GM10248 (cell line): Measurements from ENCODE around the gene KCNG2.

Source experiments
- CTCF ChIA-PET: fragments of 300-600 bp; sonication (Branson Sonifier 250); formaldehyde crosslinking; extraction: SDS; loops from one replicate; lab custom pipeline; 2021; ENCODE audit warnings: antibody characterized with exemption; lab: Yijun Ruan, JAX
- POLR2A ChIA-PET: fragments of 350-650 bp; sonication (Branson Sonifier 250); formaldehyde crosslinking; extraction: SDS; loops from one replicate; lab custom pipeline; 2020; ENCODE audit warnings: antibody characterized with exemption; lab: Yijun Ruan, JAX
- DNase-seq: peaks from one replicate; pipeline ENCODE4 v3.0.0; 2012; ENCODE audit errors: extremely low spot score
- TF ChIP-seq, protein P1 (sequence below): IDR thresholded peaks from 2 replicates; pipeline ENCODE4 v1.5.1; 2012; ENCODE audit warnings: mild to moderate bottlenecking, low read depth; ENCODE audit errors: extremely low read depth, missing control alignments, control extremely low read depth

Gene KCNG2

DNA sequence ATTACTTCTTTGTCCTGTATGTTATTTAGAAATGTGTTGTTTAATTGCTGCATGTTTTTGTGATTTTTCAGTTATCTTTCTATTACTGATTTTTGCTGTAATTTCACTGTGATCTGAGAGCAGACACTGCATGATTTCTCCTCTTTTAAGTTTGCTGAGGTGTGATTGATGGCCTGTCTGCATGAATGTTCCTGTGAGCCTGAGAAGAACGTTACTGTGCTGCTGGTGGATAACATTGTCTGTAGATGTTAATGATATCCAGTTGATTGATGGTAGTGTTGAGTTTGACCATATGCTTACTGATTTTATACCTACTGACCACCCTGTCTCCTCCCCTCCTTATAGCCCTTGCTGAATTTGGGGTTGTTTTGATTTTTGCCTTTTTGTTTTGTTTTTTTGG is 37.4 kb upstream of the KCNG2 start:
- CTCF ChIA-PET, result no interaction called here
- POLR2A ChIA-PET, result no interaction called here
- TF ChIP-seq, protein P1, sequence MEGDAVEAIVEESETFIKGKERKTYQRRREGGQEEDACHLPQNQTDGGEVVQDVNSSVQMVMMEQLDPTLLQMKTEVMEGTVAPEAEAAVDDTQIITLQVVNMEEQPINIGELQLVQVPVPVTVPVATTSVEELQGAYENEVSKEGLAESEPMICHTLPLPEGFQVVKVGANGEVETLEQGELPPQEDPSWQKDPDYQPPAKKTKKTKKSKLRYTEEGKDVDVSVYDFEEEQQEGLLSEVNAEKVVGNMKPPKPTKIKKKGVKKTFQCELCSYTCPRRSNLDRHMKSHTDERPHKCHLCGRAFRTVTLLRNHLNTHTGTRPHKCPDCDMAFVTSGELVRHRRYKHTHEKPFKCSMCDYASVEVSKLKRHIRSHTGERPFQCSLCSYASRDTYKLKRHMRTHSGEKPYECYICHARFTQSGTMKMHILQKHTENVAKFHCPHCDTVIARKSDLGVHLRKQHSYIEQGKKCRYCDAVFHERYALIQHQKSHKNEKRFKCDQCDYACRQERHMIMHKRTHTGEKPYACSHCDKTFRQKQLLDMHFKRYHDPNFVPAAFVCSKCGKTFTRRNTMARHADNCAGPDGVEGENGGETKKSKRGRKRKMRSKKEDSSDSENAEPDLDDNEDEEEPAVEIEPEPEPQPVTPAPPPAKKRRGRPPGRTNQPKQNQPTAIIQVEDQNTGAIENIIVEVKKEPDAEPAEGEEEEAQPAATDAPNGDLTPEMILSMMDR, result no peak
- no peak for DNase-seq

DNA sequence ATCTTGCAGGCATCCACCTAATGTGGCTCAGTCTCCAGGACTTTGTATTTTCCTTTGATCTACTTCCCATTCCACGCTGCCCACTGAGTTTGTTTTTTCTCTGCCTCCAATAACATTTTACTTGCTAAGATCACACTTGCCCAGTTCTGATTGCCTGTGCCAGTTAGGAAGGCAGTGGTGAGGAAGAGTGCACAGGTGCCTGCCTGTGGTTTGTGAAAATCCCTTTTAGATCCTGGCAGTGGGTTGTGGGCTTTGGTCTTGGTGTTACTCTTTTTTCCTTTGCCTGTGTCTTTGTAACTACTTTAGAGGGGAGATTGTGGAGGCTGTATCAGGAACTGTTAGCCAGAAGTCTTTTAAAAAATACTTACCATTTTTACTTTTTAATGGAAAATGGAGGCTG is 36.9 kb upstream of the KCNG2 start:
- POLR2A ChIA-PET, result no interaction called here
- CTCF ChIA-PET, result no interaction called here
- TF ChIP-seq, protein P1, result no peak
- no peak for DNase-seq

DNA sequence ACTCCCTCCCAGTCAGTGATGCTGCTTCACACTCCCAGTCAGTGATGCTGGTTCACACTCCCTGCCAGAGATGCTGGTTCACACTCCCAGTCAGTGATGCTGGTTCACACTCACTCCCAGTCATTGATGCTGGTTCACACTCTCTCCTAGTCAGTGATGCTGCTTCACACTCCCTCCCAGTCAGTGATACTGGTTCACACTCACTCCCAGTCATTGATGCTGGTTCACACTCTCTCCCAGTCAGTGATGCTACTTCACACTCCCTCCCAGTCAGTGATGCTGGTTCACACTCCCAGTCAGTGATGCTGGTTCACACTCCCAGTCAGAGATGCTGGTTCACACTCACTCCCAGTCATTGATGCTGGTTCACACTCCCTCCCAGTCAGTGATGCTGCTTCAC is 34.3 kb upstream of the KCNG2 start:
- POLR2A ChIA-PET, result no interaction called here
- TF ChIP-seq, protein P1, result no peak
- CTCF ChIA-PET, result no interaction called here
- DNase-seq, result no peak

DNA sequence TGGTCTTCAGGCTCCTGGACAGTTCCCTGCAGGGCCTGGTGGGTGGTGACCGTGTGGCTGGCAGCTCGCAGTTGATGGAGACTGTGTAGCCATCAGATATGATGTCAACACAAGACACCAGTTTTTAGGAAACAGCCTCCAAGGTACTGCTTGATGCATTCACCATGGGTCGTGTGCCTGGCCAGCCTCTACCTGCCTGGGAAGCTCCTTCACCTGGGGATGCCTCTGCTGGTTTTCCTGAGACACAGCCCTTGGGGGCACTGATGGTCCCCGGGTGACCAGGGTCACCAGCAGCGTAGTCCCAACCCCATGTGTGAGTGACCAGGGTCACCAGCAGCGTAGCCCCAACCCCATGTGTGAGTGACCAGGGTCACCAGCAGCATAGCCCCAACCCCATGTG is 33.6 kb upstream of the KCNG2 start:
- DNase-seq, result no peak
- POLR2A ChIA-PET, result no interaction called here
- TF ChIP-seq, protein P1, result no peak
- CTCF ChIA-PET, result no interaction called here

DNA sequence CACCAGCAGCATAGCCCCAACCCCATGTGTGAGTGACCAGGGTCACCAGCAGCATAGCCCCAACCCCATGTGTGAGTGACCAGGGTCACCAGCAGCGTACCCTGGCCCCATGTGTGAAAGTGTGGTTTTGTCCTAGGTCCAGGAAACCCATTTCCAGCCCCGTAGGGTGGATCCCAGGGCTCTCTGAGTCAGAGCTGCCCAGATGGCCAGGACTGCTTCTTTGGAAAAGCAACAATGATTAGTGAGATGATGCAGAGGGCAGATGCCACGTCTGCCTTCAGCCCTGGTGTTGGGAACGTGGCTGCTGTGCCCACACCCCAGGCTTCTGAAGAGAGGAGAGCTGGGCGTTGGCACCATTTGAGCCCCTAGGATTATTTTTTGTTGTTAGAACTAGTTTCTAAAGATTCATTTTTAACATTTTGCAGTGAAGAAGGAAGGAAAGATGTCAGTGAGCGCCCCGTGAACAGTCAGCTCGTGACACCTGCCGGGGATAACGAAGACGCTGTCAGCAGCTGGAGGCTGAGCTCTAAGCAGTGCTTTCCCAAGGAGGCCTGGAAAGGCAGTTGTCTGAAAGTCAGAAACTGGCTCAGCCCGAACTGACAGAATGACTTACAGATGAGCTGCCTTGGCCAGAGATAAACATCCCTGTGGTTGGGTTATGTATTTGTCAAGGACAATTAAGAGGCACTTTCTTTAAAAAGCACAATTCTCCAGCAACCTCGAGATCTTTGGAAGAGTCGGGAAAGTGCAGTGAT is 32.1 kb upstream of the KCNG2 start:
- CTCF ChIA-PET, result no interaction called here

DNA sequence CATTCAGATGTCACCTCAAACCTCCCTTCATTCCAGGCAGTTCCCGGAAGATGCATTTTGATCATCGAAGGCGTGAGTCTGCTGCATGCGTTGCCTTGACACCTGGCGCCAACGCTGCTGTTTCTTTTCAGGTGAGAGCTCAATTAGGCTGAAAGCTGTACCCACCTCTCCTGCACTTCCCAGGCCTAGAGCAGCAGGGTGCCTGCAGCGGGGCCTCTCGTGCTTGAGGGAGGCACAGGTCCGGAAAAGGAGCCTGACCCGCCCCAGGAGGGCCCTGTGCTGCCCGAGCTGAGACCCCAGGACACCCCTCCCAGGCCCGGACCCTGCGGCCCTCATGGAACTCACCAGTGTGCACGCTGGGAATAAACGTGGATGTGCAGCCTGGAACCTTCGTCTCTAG is 31.4 kb upstream of the KCNG2 start:
- ChIA-PET POLR2A (no interaction called here), CTCF (no interaction called here)
- TF ChIP-seq, protein P1, result no peak
- no peak for DNase-seq

More for the DNA sequence above, 32.1 kb upstream of the KCNG2 start:
- no peak for DNase-seq
- POLR2A ChIA-PET, result no interaction called here
- TF ChIP-seq, protein P1, result no peak

DNA sequence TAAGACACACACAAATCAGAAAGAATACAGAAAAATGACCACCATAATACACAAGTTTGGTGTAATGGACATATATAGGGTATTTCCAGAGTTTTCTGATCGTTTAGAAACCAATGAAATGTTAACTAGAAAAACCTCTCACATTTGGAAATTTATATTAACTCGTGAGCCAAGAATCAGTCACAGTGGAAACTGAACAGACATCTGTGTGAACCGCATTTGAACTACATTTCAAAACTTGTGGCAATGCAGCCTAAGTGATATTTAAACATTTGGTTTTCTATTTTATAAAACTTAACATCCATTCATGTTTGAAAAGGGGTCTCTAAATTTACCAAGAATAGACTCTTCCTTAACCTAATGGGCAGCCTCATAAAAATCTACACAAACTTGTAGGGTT is 29.0 kb upstream of the KCNG2 start:
- CTCF ChIA-PET, result no interaction called here
- POLR2A ChIA-PET, result no interaction called here
- TF ChIP-seq, protein P1, result no peak

More for the DNA sequence above, 29.0 kb upstream of the KCNG2 start:
- DNase-seq, result no peak
